ENCODE data around the gene PLS1. TPM values are rescaled to one million over a fixed set of nuclear protein-coding genes. Genes with fewer than 3 reads are reported as not detected.
"Not testable (repeated sequence)": the region's sequence is repeated elsewhere in the genome, so short reads cannot be mapped to it uniquely, and the experiment has no call there.

The PLS1 gene
- total RNA-seq: 10 to 100 TPM; 13.3 to 21.3 (median 16.8) TPM

GRCh38 chr3:142595951-142596725 is at the start of gene PLS1:
TSS of gene PLS1 (plus strand) at chr3:142596393. CDS start at chr3:142664238, 67,845 bp downstream.
- Histone ChIP-seq H3K27me3 (no peaks in the 10 kb centered on the region), H3K4me1 (peaks cover 0 to 5% of the 10 kb centered on the region in 2 donors), H3K36me3 (no peaks in the 10 kb centered on the region), H3K4me3 (replicated peaks in 1 of 3) (peak within 1 kb of the TSS; percentile 11 to 53 (median 53)), H3K9me3 (no peaks in the 10 kb centered on the region), H3K27ac (peak within 1 kb of the TSS; percentile 76 to 83 (median 81))
- WGBS, 2 donors: 0 to 1% methylated on average over 37 to 51 of the region's 56 CpGs
- intact Hi-C loops (cut with DNase I): no loop called here
- peak; percentile 88 to 89 for DNase-seq
- TF ChIP-seq POLR2A (IDR thresholded peaks at IDR 0.05): peak in 1 of 2 donors; percentile 88
- TF ChIP-seq, protein P1, sequence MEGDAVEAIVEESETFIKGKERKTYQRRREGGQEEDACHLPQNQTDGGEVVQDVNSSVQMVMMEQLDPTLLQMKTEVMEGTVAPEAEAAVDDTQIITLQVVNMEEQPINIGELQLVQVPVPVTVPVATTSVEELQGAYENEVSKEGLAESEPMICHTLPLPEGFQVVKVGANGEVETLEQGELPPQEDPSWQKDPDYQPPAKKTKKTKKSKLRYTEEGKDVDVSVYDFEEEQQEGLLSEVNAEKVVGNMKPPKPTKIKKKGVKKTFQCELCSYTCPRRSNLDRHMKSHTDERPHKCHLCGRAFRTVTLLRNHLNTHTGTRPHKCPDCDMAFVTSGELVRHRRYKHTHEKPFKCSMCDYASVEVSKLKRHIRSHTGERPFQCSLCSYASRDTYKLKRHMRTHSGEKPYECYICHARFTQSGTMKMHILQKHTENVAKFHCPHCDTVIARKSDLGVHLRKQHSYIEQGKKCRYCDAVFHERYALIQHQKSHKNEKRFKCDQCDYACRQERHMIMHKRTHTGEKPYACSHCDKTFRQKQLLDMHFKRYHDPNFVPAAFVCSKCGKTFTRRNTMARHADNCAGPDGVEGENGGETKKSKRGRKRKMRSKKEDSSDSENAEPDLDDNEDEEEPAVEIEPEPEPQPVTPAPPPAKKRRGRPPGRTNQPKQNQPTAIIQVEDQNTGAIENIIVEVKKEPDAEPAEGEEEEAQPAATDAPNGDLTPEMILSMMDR (IDR thresholded peaks at IDR 0.05): peak in 1 of 6 experiments; percentile 27

GRCh38 chr3:142549986-142550385 is 46.2 kb upstream of the PLS1 start:
- no peaks in the 10 kb centered on the region for H3K4me1 ChIP-seq
- H3K4me3 ChIP-seq (replicated peaks in 1 of 3): no peak overlapping the region
- 93 to 94% methylated on average over 7 of the region's 7 CpGs for WGBS, 2 donors
- H3K9me3 ChIP-seq: no peaks in the 10 kb centered on the region
- peaks cover 31 to 48% of the 10 kb centered on the region in 2 donors for H3K36me3 ChIP-seq
- intact Hi-C loops (cut with DNase I): no loop called here
- no peak overlapping the region for H3K27ac ChIP-seq
- no peaks in the 10 kb centered on the region for H3K27me3 ChIP-seq
- DNase-seq: no peak
- TF ChIP-seq, protein P1 (IDR thresholded peaks at IDR 0.05): no peak
- TF ChIP-seq POLR2A (IDR thresholded peaks at IDR 0.05): no peak

GRCh38 chr3:142552579-142552978 is 43.6 kb upstream of the PLS1 start:
- DNase-seq; H3K4me1 ChIP-seq; H3K9me3 ChIP-seq; H3K27me3 ChIP-seq; intact Hi-C loops (cut with DNase I); H3K27ac ChIP-seq; H3K4me3 ChIP-seq (replicated peaks in 1 of 3): not testable (repeated sequence)
- H3K36me3 ChIP-seq: peaks cover 32 to 53% of the 10 kb centered on the region in 2 donors
- WGBS, 2 donors: 95 to 100% methylated on average over 1 of the region's 1 CpG

DNA sequence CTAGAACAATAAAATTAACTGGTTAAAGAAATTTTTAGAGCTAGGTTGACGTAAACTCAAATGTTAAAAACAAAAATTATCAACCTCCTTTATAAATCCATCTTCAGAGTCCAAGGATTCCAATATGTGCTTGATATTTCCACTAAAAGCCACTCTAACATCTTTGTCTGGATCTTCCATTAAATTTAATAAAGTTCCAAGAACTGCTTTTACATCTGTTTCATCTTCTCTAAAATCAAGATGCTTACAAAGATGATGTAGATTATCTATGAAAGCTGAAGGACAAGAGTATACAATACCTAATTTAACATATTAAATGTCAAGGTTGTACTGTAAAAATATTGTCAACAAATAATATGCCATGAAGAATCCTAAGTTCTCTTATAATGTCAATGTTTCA is 42.5 kb upstream of the PLS1 start:
- no peaks in the 10 kb centered on the region for H3K4me1 ChIP-seq
- H3K4me3 ChIP-seq (replicated peaks in 1 of 3): no peak overlapping the region
- H3K36me3 ChIP-seq: peaks cover 34 to 51% of the 10 kb centered on the region in 2 donors
- 97% methylated on average over 1 of the region's 1 CpG for WGBS, 2 donors
- H3K9me3 ChIP-seq: no peaks in the 10 kb centered on the region
- TF ChIP-seq, protein P1 (IDR thresholded peaks at IDR 0.05): no peak
- TF ChIP-seq POLR2A (IDR thresholded peaks at IDR 0.05): no peak
- H3K27ac ChIP-seq: no peak overlapping the region
- intact Hi-C loops (cut with DNase I): no loop called here
- no peak for DNase-seq
- H3K27me3 ChIP-seq: no peaks in the 10 kb centered on the region

GRCh38 chr3:142560118-142560517 is 36.1 kb upstream of the PLS1 start:
- DNase-seq: no peak
- H3K4me1 ChIP-seq: no peaks in the 10 kb centered on the region
- H3K27ac ChIP-seq: no peak overlapping the region
- no peaks in the 10 kb centered on the region for H3K9me3 ChIP-seq
- intact Hi-C loops (cut with DNase I): no loop called here
- no peaks in the 10 kb centered on the region for H3K27me3 ChIP-seq
- H3K36me3 ChIP-seq: peaks cover 3 to 16% of the 10 kb centered on the region in 2 donors
- H3K4me3 ChIP-seq (replicated peaks in 1 of 3): no peak overlapping the region
- TF ChIP-seq, protein P1 (IDR thresholded peaks at IDR 0.05): no peak
- TF ChIP-seq POLR2A (IDR thresholded peaks at IDR 0.05): no peak
